Ishikawa (cell line): ENCODE data around the gene MDFI.

ENCODE experiments used
- CEBPB ChIP-seq: IDR thresholded peaks from 2 replicates; pipeline ENCODE4 v1.6.1; 2012
- EGR1 ChIP-seq: IDR thresholded peaks from 2 replicates; pipeline ENCODE4 v1.6.1; 2012
- TF ChIP-seq, protein P1 (sequence below): IDR thresholded peaks from 2 replicates; pipeline ENCODE4 v1.6.1; 2012; ENCODE audit warnings: low read depth, mild to moderate bottlenecking

DNA sequence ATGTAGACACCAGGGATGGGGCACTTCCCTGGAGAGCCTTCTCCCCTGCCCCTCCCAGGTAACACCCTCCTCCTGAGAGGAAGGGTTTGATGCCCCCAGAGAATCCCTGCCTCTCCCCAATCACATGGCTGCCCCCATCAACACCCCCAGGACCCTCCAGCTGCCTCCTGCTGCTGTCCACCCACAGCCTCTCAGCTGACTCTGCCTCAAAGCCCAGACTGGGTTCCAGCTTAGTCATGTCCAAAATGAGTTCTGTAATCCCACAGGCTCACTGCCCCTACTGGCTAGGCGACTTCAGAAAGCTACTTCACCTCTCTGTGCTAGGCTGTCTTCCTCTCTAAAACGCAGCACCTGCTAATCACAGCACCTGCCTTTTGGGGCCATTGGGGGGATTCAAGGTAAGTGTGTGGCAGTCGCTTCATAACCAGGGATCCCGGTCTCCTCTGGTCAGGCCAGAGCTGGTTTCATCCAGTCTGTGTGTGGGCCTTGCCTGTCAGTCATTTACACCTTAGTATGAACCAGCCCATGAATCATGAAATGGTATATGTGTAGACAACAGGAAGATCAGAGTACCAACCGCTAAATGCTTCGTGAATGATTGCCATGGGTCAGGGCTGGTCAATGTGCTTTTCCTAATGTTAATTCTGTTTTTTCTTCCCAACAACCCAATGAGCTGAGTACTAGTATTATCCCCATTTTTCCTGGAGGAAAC, 56.7 kb downstream of the MDFI start:
- TF ChIP-seq EGR1 (no peak), CEBPB (no peak)
- TF ChIP-seq, protein P1, sequence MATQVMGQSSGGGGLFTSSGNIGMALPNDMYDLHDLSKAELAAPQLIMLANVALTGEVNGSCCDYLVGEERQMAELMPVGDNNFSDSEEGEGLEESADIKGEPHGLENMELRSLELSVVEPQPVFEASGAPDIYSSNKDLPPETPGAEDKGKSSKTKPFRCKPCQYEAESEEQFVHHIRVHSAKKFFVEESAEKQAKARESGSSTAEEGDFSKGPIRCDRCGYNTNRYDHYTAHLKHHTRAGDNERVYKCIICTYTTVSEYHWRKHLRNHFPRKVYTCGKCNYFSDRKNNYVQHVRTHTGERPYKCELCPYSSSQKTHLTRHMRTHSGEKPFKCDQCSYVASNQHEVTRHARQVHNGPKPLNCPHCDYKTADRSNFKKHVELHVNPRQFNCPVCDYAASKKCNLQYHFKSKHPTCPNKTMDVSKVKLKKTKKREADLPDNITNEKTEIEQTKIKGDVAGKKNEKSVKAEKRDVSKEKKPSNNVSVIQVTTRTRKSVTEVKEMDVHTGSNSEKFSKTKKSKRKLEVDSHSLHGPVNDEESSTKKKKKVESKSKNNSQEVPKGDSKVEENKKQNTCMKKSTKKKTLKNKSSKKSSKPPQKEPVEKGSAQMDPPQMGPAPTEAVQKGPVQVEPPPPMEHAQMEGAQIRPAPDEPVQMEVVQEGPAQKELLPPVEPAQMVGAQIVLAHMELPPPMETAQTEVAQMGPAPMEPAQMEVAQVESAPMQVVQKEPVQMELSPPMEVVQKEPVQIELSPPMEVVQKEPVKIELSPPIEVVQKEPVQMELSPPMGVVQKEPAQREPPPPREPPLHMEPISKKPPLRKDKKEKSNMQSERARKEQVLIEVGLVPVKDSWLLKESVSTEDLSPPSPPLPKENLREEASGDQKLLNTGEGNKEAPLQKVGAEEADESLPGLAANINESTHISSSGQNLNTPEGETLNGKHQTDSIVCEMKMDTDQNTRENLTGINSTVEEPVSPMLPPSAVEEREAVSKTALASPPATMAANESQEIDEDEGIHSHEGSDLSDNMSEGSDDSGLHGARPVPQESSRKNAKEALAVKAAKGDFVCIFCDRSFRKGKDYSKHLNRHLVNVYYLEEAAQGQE = no peak
